ENCODE data around the gene MBNL1.

Gene MBNL1

GRCh38 chr3:152278756-152279427, 10.2 kb downstream of the MBNL1 start:
- no peak for DNase-seq

- DNase-seq: no peak
These were observed 10.8 kb downstream of the MBNL1 start for GRCh38 chr3:152279479-152279878.

- no peak for DNase-seq
These were observed 11.8 kb downstream of the MBNL1 start for GRCh38 chr3:152280539-152280938.

GRCh38 chr3:152281133-152281713, 12.5 kb downstream of the MBNL1 start:
- no peak for DNase-seq

- DNase-seq: no peak
These were observed 14.1 kb downstream of the MBNL1 start for GRCh38 chr3:152282813-152283212.

GRCh38 chr3:152283492-152284381, 15.0 kb downstream of the MBNL1 start:
- DNase-seq: no peak

GRCh38 chr3:152284906-152285305, 16.2 kb downstream of the MBNL1 start:
- DNase-seq: no peak

GRCh38 chr3:152285509-152285908, 16.8 kb downstream of the MBNL1 start:
- DNase-seq: no peak

- DNase-seq: no peak
These were observed 19.3 kb downstream of the MBNL1 start for GRCh38 chr3:152287898-152288576.

- no peak for DNase-seq
These were observed 20.0 kb downstream of the MBNL1 start for GRCh38 chr3:152288681-152289080.

GRCh38 chr3:152289708-152290107, 21.0 kb downstream of the MBNL1 start:
- DNase-seq: no peak

- no peak for DNase-seq
These were observed 21.6 kb downstream of the MBNL1 start for GRCh38 chr3:152290374-152290773.

GRCh38 chr3:152291238-152291637, 22.5 kb downstream of the MBNL1 start:
- DNase-seq: no peak

- no peak for DNase-seq
These were observed 22.9 kb downstream of the MBNL1 start for GRCh38 chr3:152291649-152292066.

GRCh38 chr3:152292366-152292765, 23.6 kb downstream of the MBNL1 start:
- DNase-seq: no peak

GRCh38 chr3:152293347-152294006, 24.7 kb downstream of the MBNL1 start:
- DNase-seq: no peak

- DNase-seq: no peak
These were observed 26.6 kb downstream of the MBNL1 start for GRCh38 chr3:152295344-152295743.

- no peak for DNase-seq
These were observed 27.1 kb downstream of the MBNL1 start for GRCh38 chr3:152295806-152296205.

GRCh38 chr3:152296382-152296781, 27.7 kb downstream of the MBNL1 start:
- no peak for DNase-seq

- DNase-seq: no peak
These were observed 28.2 kb downstream of the MBNL1 start for GRCh38 chr3:152296971-152297370.

GRCh38 chr3:152298393-152299248, 29.9 kb downstream of the MBNL1 start:
- DNase-seq: no peak
